NCI-H1694 (cell line): ENCODE measurements around the gene CD164L2.
"Not testable (repeated sequence)": the region's sequence is repeated elsewhere in the genome, so short reads cannot be mapped to it uniquely, and the experiment has no call there.

ENCODE experiments used
- DNase-seq: peaks from one replicate; lab custom pipeline; 2025; lab: John Stamatoyannopoulos, UW

CD164L2 gene

DNA sequence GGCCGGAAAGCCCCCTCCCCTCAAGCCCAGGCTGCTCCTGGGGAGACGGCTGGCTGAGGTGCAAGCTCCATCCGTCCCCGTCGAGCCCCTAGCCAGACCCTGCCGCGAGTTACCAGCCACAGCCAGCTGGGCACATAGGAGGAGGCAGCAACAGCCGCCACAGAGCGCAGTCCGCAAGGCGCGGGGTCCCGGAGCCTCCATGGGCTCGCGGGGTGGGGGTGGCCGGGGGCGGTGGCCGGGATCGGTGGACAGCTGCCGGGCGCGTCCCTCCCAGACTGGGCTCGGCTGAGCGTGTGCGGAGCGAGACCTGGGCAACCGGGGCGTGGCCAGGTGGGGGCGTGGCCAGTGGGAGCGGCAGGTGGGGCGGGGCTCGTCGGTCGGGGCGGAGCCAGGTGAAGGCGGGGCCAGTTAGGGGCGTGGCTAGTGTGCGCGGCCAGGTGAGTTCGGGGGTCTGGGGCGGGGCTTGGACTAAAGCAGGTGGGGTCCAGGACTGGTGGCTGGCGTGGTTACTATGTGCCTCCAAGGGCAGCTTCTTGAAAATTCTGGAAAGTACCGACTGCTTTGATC is at the start of gene CD164L2:
CD164L2 (minus strand) TSS at position 295 of the 567 bp plus-strand sequence; CDS start at position 201, 94 bp downstream.
- no peak for DNase-seq

DNA sequence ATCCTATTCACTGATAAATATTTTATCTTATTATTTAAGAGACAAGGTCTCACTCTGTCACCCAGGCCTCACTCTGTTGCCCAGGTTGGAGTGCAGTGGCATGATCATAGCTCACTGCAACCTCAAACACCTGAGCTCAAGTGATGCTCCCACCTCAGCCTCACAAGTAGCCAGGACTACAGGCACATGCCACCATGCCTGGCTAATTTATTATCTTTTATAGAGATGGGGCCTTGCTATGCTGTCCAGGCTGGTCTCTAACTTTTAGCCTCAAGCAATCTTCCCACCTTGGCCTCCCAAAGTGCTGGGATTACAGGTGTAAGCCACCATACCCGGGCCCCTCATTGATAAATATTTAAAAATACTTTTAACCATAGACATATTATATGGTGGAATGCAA is 49.6 kb upstream of the CD164L2 start:
- not testable (repeated sequence) for DNase-seq

DNA sequence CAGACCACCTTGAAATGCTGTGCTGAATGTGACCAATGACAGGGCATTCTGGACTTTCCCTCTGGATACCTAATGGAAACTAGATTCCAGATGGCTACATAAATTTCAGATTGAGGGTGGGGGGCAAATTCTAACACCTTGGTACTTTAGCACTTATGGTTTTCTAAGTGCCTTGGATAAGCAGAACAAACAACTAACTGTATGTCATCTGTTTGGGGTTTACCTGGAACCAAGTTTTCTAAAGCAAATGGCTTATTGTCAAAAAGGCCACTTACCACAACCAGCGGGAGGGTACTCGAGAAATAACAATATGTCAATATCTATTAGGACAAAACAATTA is 48.4 kb upstream of the CD164L2 start:
- DNase-seq, result no peak

DNA sequence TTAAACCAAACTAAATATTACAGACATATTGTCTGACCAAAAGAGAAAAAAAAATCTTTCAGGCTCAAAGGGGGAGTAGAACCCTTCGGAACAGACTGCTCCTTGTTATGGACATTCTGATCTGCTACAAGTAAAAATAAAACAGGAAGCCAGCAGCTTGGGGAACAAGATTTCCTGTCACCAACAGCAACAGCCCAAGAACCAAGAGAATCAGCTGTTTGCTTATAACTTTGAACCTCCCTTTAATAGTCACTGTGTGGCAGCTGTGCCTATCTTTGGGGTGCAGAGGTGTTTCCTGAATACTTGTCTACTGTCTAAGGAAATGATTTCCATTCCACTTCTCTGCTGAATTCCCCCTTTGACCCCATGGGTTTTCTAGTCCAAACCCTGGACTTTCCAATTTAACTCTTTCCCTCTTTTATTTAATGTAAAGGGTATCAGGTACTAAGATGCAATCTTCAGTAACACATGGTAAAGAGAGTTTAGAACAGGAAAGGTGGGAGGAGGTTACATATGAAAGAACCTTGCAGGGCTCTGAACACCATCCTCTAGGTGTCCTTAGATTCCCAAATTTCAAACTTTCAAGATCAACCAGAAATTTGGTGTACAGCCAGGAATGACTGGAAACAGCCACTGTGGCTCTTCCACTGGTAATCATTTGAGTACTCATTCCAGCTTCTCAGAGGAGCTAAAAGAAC is 47.9 kb upstream of the CD164L2 start:
- DNase-seq, result no peak

DNA sequence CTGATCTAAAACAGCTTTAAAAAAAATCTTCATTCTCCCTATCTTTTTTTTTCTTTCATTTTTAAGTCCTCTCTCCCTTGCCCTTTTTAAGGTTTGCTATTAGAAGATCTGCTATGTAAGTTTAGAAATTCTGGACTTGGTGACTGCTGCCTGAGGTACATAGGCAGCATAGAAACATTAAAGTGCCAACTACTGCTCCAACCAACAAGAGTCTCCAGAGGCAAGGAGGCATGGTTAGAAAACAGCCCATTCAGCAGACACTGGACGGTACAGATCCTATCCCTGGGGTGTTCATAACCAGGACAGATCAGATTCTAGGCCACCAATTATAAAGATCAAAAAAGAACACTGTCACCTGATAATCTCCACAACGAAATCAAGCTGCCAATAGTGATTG is 45.9 kb upstream of the CD164L2 start:
- DNase-seq, result no peak

DNA sequence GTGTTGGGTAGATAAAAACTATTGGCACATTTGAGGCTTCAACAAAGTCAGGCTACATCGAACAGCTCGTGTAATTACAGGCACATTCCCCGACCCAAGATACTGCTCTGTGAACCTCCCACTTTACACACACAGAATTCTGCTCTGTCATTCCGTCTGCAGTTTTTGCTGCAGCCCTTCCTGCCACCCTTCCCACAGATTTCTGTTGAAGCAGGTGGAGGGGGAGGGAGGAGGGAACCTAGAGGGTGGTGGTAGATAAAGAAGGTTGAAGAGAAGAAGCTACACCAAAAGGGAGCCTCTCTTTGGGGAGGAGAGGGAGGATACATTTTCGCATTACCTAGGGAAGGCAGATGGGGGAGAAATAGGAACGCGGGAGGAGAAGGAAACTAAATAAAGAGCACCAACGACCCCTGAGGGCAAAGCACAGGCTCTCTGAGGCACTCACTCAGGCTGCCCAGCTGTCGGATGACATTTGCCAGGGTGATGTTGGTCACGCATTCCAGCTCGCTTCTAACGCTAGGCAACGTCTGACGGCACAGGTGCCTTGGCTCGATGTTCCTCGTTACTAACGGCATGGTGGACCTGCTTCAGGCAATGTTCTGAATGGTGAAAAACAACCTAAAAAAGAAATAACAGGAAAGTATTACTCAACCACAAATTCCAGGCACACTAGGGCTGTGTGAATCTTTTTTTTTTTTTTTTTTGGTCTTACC is 45.3 kb upstream of the CD164L2 start:
- peak; percentile 44 for DNase-seq

DNA sequence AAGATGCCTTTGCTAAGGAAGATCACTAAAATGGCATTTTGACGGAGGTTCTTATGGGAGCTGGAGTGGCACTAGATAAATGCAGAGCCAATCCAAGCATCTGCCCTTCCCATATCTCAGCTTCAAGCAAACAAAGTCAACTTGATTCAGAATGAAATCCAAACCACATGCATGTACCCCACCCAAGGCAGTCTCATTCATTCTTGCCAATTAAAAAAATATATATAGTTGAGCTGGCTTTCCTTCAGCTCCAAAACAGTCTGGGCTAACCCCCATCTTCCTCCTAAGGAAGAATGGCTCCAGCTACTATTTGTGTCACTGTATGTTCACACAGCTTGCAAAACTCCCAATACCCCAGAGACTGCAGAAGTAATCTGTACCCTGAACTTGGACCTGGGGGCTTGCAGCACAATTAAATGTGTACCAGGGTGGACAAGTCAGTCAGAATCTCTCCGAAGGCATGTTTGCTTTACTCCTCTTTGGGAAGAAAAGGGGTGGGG is 44.7 kb upstream of the CD164L2 start:
- no peak for DNase-seq

DNA sequence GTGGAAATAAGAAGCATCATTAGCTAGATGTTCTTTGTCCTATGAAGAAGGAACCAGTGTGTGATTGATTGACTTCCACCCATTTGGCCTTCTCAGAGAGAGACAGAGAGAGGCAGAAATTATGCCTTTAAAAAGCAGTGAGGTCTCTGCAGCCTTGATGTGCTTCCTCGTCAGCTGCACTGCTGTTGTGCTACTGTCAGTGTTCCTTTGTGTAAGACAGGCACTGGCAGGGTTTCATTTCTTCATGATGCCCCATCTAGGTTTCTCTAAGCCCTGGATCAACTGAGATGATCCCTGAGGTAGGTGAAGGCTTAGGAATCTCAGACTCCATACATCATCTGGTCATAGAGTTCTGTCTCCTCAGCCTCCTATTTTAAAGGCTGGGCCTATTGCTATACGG is 44.2 kb upstream of the CD164L2 start:
- no peak for DNase-seq

DNA sequence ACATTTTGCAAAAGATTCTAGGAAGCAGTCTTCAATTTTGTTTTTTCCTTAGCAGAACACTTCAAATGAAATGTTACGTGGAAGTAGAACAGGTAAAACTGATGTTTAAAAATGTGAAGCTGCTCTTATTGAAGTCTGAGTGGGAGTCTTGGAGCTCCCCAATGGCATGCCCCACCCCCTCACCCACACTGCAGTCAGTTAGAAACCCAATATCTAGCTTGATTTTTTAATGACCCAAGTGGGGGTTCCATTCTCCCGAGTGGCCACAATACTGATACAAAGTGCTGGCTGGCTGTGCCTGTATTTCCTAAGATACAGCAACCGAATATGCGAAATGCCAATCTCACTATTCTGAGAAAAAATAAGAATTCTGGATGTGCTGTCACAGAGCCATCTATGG is 40.6 kb upstream of the CD164L2 start:
- no peak for DNase-seq

DNA sequence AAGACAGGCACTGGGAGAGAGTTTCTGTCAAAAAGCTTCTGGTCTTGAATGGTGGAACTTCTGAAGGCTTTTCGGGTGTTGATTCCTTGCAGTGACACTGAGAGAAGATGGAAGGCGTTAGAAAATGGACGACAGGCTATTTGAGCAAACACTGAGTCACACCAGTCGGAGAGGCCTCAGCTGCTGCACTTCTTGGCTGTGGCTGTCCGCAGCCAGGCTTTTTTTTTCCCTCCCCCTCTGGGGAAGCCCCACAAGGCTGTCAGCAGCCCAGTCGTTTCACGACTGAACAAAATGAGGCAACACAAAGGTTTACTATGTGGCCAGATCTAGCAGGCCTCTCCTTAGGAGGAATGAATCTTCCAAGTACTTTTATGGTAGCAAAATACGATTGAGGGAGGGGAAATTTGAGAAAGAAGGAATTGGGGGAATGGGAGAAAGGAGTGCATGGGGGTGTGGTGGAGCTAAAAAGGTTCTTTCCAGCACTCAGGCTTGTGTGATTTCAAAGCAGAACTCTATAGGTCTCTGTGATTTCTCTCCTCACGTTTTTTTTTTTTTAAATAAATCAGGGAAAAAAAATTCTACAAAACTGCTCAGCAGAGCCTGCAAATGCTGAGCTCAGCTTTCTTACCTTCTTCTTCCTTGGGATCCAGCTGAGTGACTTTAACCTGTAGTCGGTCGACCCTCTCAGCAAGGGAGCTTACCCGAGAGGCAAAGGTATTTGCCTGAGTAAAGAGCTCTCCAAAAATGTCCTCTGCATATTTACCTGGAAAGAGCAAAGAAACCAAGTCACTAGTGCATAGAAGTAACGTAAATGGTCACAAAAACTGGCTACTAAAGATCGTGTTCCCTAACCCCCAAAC is 35.4 kb upstream of the CD164L2 start:
- DNase-seq, result no peak

DNA sequence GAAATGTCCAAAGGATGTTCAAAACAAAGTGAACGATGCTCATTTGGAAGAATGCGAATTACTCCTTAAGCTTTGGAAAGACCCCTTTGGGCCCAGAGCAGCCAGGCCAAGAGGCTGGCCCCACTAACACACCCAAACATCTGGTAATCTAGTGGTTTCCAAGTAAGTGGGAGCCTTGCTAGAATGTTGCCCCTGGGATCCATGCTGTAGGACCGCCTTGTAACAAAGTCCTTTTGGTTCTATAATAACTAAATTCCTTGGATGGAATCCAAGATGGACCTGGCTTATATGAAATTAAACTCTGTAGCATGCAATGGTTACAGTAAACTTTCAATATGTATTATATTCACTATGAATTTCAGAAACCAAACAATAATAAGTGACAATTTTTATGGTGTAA is 34.6 kb upstream of the CD164L2 start:
- DNase-seq, result no peak

DNA sequence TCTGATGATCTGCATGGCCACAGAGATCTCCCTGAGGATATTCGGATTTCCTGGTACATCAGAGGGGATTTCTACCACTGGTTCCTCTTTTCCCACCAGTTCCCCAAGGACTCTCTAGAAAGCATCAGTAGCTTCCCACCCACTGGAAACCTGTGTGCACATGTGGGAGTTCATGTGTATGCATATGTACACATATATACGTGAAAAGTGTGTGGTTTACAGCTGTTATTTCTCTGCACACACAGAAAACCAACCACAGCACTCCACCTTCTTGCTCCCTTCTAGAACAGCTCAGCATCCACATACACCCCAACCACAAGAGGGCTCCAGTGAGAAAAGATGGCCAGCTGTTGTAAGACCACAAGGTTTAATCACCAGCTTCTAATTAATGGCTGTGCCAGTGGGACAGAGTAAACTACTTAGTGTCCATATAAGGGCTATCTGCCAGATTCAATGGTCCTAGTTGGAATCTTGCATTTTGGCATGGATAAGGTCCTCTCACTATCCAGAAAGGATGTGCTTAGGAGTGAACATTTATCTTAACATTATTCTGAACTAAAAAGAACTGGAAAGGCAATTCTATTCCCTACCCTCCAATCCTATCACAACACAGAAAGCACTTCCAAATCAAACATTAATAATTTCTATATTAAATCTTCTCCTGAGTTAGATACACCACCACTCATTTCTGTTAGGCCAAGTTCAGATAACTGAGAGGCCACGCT is 33.4 kb upstream of the CD164L2 start:
- peak; percentile 30 for DNase-seq

DNA sequence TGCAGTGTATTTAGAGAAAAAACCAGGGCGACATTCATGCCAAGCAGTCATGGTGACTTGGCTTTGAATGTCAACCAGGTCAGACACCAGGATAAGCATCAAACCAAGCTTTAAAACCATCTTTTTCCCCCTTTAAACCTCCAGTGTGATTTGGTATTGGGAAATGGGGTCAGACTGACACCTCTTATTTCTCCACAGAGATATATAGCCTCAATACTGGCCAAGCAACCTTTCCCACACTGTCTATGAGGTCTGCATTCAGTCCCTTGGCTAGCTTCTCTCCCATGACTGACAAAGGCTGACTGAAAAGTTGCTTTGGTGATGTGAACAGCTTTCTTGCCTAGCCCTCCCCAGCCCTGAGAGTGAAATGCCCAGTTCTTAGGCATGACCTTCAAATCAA is 31.0 kb upstream of the CD164L2 start:
- DNase-seq, result no peak

DNA sequence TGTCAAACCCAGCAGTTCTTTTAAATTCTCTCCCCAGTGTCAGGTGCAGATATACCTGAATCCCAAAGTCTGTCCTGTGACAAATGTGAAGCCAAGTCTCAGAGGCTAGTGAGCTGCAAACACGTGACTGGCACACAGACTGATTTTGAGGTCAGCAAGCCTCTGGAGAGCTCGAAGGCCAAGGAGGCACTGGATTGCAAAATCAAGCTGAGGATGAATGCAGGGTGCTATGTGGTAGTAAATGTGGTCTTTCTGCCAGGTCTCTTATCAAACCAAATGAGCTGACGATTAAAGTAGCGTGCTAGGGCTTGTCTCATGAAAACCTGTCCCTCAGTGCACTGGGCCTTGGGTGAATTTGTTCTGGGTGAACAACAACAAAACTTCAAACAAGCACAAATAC is 29.9 kb upstream of the CD164L2 start:
- no peak for DNase-seq

DNA sequence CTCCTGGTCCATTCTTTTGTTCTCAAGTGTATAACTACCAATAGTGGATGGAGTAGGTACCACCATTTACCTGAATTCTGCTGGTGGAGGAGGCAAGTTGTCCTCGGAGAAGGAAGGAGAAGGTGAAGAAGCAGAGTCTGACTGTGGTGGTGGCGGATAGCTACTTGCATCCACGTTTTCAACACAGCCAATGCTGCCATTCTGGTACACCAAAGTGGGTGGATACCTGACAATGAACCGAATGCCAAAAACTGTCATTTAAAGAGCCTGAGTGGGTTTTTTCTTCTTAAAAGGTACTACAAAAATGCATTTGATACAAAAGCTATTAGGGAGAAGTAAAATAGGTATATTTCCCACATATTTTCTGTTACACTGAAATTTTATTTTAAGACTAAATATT is 29.4 kb upstream of the CD164L2 start:
- no peak for DNase-seq

DNA sequence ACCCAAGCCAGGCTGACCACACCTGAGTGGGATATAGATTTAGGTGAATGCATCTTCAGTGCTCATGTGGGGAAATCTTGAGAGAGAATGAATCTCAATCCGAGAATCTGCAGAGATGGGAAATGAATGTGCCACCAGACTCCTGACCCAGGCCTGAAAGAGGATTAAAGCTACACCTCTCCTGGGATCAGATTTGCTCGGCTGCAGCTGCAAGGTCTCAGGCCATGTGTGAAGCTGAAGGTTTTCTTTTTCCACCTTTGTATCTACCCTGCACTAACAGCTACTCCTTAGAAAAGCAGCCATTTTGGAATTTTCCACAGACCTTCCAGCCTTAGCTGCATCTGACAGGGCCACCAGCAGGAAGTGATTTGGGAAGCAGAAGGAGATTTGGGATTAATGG is 27.6 kb upstream of the CD164L2 start:
- DNase-seq, result no peak

DNA sequence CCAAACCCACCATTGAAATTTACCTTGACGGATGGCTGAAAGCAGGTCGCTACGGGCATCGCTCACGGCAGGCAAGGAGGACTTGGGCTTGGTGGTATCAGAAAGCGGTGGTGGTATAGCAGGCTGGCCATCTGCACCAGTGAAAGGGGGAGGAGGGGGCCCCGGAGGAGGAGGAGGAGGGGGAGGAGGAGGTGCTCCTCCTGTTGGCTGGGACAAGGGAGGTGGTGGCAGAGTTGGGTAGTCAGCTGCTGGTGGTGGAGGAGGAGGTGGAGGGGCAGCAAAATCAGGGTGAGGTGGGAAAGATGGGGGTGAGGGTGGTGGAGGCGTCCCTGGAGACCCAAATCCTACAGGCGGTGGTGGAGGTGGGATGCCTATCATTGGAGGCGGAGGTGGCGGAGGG is 26.5 kb upstream of the CD164L2 start:
- no peak for DNase-seq

DNA sequence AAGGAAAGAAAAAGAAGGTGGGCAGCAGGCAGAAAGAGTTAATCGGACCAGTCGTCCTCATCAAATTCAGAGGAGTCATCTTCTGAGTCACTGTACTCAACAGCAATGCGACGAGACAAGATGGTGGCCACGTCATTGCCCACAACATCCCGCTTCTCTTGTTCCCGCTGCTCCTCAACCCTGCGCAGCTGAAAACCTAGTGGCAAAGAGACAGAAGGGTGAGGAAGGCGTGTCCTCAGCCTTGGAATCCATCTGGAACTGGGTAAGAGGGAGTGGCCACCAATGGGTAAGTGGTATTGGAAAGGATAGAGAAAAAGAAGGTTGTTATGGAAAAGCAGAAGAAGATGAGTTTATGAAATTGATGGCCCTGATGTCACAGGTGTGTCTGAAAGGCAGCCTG is 25.0 kb upstream of the CD164L2 start:
- DNase-seq, result no peak

DNA sequence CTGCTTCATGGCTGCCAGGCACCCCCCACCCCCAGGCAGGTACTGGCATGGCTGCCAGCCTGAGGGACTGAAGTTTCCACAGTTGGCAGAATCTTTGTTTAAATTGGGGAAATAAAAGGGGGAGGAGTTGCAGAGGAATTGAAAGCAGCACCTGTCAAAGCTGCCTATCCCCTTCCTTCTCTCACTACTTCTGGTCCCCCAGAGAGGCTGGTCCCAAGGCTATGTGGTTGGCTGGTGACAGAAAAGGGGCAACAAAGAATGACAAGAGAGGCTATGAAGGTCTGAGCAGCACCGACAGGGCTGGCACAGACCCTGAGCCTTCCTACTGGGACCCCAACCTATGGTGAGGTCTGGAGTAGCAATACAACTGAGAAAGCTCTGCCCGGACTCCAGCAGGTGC is 23.7 kb upstream of the CD164L2 start:
- not testable (repeated sequence) for DNase-seq

DNA sequence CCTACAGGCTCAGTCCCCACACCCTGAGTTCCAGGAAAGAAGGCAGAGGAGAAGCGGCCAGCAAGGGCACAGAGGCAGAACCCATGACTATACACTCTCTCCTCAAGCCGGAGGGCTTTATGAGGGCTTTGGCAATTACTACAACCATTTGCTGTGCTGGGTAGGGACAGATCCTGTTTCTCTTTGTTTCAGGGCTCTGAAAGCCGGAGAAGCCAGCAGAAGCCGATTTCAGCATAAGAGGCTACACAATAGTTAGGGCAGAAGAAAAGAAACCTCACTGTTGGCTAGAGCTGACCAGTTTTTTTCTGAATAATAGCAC is 23.2 kb upstream of the CD164L2 start:
- DNase-seq, result no peak

DNA sequence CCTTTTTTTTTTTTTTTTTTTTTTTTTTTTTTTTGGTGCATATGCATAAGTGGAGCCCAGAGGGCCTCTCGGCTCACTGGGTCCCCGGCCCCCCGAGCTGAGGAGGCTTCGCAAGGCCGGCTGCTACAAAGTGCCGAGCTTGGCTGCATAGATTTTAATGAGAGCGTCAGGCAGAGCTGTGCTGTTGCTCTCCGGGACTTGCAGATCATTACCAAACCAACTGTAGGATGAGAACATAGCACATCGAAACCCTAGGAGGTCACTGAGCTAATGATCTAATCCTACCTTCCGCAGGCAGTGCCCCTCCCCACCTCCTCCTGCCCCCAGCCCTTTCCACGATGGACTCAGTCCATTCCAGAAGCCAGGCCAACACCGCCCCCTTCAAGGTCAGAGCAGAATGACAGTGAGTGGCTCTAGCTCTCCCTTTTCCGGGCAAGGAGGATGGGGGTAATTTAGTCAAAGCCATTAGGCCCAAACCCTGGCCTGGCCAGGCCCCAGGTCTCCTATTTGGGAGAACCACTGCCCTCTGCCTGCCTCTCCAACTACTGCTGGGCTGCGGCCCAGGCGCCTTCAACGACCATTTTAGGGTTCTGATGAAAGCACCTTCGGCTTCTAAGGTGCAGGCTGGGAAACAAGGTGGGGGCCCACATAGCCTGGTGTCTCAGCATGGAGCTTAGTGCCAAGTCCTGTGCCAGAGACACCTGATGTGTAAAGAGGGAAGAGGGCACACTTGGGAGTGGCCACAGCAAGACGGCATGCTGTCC is 22.6 kb upstream of the CD164L2 start:
- not testable (repeated sequence) for DNase-seq
